Immature natural killer cell (primary cell): ENCODE results near the gene CT47C1. TPM values are rescaled to one million over a fixed set of nuclear protein-coding genes. Genes with fewer than 3 reads are reported as not detected.

Experiments
- DNase-seq, 3 donors: peaks; one replicate each; pipeline ENCODE4 v3.0.0; 2022; ENCODE audit warnings: mixed read lengths in 1 of 3
- H3K27ac Mint-ChIP-seq, 6 donors: one replicate each; pipeline ENCODE4 v1.8.0; 2020; ENCODE audit warnings: mixed read lengths in 6 of 6, mild to moderate bottlenecking in 5 of 6, inconsistent platforms in 4 of 6, moderate library complexity in 3 of 6
- H3K27me3 Mint-ChIP-seq, 3 donors: one replicate each; pipeline ENCODE4 v1.8.0; 2020 to 2021; ENCODE audit warnings: low read depth in 3 of 3, mild to moderate bottlenecking in 3 of 3, mixed read lengths in 3 of 3, moderate library complexity in 3 of 3, inconsistent platforms in 1 of 3
- H3K36me3 Mint-ChIP-seq, 3 donors: one replicate each; pipeline ENCODE4 v1.8.0; 2020; ENCODE audit warnings: mixed read lengths in 3 of 3, inconsistent platforms in 2 of 3, mild to moderate bottlenecking in 2 of 3
- H3K4me1 Mint-ChIP-seq, 2 donors: one replicate each; pipeline ENCODE4 v1.8.0; 2020; ENCODE audit warnings: inconsistent platforms in 2 of 2, mild to moderate bottlenecking in 2 of 2, mixed read lengths in 2 of 2, moderate library complexity in 1 of 2
- H3K4me3 Mint-ChIP-seq, 5 donors: one replicate each; pipeline ENCODE4 v1.8.0; 2020; ENCODE audit warnings: mild to moderate bottlenecking in 5 of 5, mixed read lengths in 5 of 5, inconsistent platforms in 3 of 5, moderate library complexity in 3 of 5
- H3K9me3 Mint-ChIP-seq, 6 donors: one replicate each; pipeline ENCODE4 v1.8.0; 2020; ENCODE audit warnings: mild to moderate bottlenecking in 6 of 6, mixed read lengths in 6 of 6, inconsistent platforms in 4 of 6, moderate library complexity in 3 of 6
- polyA plus RNA-seq, 3 donors: library from polyadenylated mRNA; unstranded; fragments of 300-500 nt; fragmentation: Illumina TruSeq; gene quantifications; one replicate each; pipeline ENCODE4 v1.2.3, GENCODE V29; 2021

Gene CT47C1
- polyA plus RNA-seq, 3 donors from 2014 or later, result not detected

DNA sequence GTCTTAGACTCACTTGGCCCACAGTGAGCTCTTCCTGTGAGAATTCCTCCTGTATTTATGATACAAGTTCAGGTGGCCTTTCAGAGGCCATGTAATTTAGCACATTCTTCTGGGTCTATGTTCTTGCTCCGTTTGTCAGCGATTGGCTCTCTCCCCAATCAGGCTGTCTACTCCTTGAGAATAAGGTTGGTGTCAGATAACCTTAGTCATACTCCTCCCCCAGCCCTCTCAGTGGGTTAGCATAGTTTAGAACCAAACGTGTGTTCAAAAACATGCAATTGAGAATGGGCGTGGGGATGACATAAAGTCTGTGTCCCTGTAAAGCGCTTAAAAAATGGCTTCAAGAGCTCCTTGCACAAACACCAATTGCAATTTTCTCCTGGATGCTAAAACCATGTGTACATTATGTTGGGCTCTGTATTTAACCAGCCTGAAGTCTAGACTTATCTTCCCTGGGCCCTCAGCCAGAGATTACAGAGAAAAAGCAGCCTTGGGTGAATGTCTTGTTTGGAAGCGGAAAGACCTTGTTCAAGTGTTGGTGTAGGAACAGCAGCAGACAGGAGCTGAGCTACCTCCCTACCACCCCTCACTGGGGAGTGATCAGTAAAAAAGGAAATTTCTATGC, 9.9 kb upstream of the CT47C1 start:
- H3K36me3 Mint-ChIP-seq, result no peaks in the 10 kb centered on the region
- no peak for DNase-seq
- no peak overlapping the region for H3K27ac Mint-ChIP-seq
- H3K4me1 Mint-ChIP-seq, result no peaks in the 10 kb centered on the region
- no peaks in the 10 kb centered on the region for H3K9me3 Mint-ChIP-seq
- H3K27me3 Mint-ChIP-seq, result peaks cover 0 to 4% (median 2%) of the 10 kb centered on the region in 3 donors
- H3K4me3 Mint-ChIP-seq, result no peak overlapping the region

- Mint-ChIP-seq H3K4me3 (no peak overlapping the region), H3K27me3 (peaks cover 0 to 4% (median 2%) of the 10 kb centered on the region in 3 donors), H3K4me1 (no peaks in the 10 kb centered on the region), H3K36me3 (no peaks in the 10 kb centered on the region), H3K27ac (no peak overlapping the region), H3K9me3 (no peaks in the 10 kb centered on the region)
- DNase-seq, result no peak
These were observed 9.4 kb upstream of the CT47C1 start for GRCh38 chrX:119063428-119063827.

DNA sequence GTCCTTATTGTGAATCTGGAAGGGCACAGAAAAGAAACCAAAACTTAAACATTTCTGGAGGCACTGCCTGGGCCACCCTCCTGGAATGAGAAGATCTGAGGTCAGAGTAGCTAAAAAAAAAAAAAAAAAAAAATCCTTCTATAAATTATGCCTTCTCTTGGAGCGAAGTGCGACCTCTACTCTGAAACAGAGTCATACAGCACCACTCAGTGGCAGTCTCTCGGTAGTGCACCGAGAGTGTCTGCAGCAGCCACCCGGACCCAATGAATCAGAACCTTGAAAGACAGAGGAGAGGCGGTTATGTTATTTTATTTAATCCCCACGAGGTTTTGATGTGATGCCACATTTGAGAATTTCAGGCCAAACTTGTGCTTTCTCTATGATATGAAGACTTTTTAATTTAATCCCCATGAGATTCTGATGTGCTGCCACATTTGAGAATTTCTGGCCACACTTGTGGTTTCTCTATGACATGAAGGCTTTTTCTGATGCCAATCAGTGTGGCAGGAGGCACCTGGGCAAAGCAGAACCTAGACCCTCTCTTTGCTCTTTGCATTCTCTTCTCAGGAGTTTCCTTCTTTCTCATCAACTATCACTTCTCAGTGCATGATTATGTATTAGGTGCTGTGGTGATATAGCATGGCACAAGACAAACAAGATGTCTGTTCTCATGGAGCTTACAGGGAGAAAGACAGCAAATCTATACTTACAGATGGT, 5.6 kb upstream of the CT47C1 start:
- DNase-seq, result peak in 2 of 3 donors; percentile 2 to 10
- H3K4me3 Mint-ChIP-seq, result no peak overlapping the region
- H3K27me3 Mint-ChIP-seq, result peaks cover 0 to 2% (median 2%) of the 10 kb centered on the region in 3 donors
- H3K4me1 Mint-ChIP-seq, result no peaks in the 10 kb centered on the region
- no peaks in the 10 kb centered on the region for H3K36me3 Mint-ChIP-seq
- H3K27ac Mint-ChIP-seq, result no peak overlapping the region
- H3K9me3 Mint-ChIP-seq, result no peaks in the 10 kb centered on the region

DNA sequence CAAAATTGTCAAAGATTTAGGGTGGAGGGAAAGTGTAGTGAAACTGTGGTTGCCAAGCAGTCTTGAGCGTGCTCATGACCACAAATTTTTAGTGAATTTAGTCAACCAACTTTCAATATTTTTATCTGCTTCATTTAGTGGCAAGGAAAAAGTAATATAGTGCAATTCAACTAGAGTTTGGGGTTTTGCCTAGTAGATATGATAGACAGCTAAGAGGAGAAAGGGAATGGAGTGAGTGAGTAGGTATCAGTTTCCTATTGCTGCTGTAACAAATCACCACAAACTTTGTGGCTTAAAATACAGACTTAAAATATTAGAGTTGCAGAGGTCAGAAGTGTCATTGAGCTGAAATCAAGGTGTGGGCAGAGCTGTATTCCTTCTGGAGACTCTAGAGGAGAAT, 3.7 kb upstream of the CT47C1 start:
- H3K4me1 Mint-ChIP-seq, result no peaks in the 10 kb centered on the region
- no peak overlapping the region for H3K4me3 Mint-ChIP-seq
- no peaks in the 10 kb centered on the region for H3K9me3 Mint-ChIP-seq
- no peaks in the 10 kb centered on the region for H3K36me3 Mint-ChIP-seq
- H3K27me3 Mint-ChIP-seq, result peaks cover 0 to 2% (median 2%) of the 10 kb centered on the region in 3 donors
- H3K27ac Mint-ChIP-seq, result no peak overlapping the region
- no peak for DNase-seq

DNA sequence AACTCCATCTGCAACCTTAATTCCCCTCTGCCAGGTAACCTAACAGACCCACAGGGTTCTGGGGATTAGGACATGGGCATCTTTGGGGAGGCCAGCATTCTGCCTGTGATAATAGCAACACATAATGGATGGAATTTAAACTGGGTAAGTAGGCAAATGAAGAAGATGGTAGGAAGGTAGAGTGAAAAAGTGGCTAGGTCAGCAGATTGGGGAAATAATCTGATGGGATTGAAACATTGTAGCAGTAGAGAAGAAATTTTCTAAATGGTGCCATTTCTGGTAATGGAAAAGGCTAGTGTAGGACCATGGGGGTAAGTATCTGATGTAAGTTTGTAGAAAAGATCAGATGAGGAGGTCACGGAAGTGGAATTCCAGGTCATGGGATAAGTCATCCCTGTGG, 3.0 kb upstream of the CT47C1 start:
- no peak overlapping the region for H3K4me3 Mint-ChIP-seq
- H3K27me3 Mint-ChIP-seq, result peaks cover 2% of the 10 kb centered on the region in 3 donors
- DNase-seq, result no peak
- no peaks in the 10 kb centered on the region for H3K4me1 Mint-ChIP-seq
- H3K36me3 Mint-ChIP-seq, result no peaks in the 10 kb centered on the region
- H3K27ac Mint-ChIP-seq, result no peak overlapping the region
- H3K9me3 Mint-ChIP-seq, result peaks cover 0 to 3% (median 0%) of the 10 kb centered on the region in 6 donors

DNA sequence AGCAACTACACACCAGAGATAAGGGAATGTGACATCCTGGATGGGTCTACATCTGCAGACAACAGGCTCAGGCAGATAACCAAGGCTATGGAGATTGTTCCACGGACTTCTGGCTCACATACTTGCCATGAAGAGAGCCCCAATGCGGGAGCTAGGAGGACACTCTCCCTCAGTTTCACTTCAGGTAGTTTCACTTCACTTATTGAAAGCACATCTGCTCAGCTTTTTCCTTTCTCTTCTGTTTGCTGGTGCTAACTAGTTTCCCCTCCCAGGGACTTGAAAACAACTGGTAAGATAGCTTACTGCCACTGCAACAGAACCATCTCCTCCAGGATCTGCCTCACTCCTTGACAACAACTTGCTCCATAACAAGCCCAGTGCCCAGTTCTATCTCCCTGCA, 1.4 kb upstream of the CT47C1 start:
- Mint-ChIP-seq H3K36me3 (no peaks in the 10 kb centered on the region), H3K4me3 (no peak overlapping the region), H3K4me1 (no peaks in the 10 kb centered on the region), H3K27ac (no peak overlapping the region), H3K9me3 (peaks cover 0 to 4% (median 0%) of the 10 kb centered on the region in 6 donors), H3K27me3 (peaks cover 2% of the 10 kb centered on the region in 3 donors)
- DNase-seq, result no peak

- H3K27ac Mint-ChIP-seq, result no peak overlapping the region
These were observed 560 bp downstream of the CT47C1 start for GRCh38 chrX:119073200-119073905.

DNA sequence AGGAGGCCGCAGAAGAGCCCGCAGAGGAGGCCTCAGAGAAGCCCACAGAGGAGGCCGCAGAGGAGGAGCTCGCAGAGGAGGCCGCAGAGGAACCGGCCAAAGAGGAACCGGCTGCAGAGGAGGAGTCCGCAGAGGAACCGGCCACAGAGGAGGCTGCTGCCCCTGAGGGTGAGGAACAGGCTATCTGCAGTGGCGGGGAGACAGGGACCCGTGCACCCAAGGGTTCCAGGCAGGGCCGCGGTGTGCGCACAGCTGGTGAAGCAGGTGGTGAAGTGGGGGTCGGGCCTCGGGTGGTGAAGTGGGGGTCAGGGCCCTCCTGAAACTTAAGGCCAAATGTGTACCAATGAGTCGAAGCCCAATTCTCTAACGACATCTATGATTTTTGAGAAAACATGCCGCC, 1.1 kb downstream of the CT47C1 start:
- DNase-seq, result no peak
- Mint-ChIP-seq H3K27ac (no peak overlapping the region), H3K4me1 (no peaks in the 10 kb centered on the region), H3K4me3 (no peak overlapping the region), H3K9me3 (peaks cover 0 to 4% (median 0%) of the 10 kb centered on the region in 6 donors), H3K27me3 (peaks cover 2 to 6% (median 2%) of the 10 kb centered on the region in 3 donors), H3K36me3 (no peaks in the 10 kb centered on the region)

More at GRCh38 chrX:119073200-119073905, 560 bp downstream of the CT47C1 start:
- peaks cover 0 to 4% (median 0%) of the 10 kb centered on the region in 6 donors for H3K9me3 Mint-ChIP-seq
- H3K27me3 Mint-ChIP-seq, result peaks cover 2 to 6% (median 2%) of the 10 kb centered on the region in 3 donors
- no peak for DNase-seq
- H3K36me3 Mint-ChIP-seq, result no peaks in the 10 kb centered on the region
- H3K4me1 Mint-ChIP-seq, result no peaks in the 10 kb centered on the region
- no peak overlapping the region for H3K4me3 Mint-ChIP-seq

GRCh38 chrX:119075270-119076025, 2.7 kb downstream of the CT47C1 start:
- Mint-ChIP-seq H3K27me3 (peaks cover 2 to 10% (median 2%) of the 10 kb centered on the region in 3 donors), H3K9me3 (peaks cover 0 to 4% (median 0%) of the 10 kb centered on the region in 6 donors), H3K4me3 (no peak overlapping the region), H3K27ac (no peak overlapping the region), H3K4me1 (no peaks in the 10 kb centered on the region), H3K36me3 (no peaks in the 10 kb centered on the region)
- DNase-seq, result no peak

DNA sequence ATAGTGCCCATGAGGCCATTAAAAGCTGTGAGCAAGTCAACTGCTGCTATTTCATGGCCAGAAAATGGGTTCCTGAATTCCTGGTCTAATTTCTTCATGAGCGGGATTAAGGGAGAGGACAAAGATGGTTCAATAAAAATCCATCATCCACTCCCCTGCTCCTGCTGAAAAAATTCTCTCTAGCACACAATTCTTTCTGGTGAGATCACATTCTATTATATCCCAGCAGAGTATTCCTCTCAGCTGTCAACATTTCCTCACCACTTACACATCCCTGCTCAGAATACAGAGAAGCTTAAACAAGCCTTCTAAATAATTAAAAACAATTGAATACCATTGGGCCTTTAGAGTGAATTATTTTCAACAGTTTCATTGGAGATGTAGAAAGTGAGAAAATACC, 9.5 kb downstream of the CT47C1 start:
- DNase-seq, result no peak
- Mint-ChIP-seq H3K4me3 (no peak overlapping the region), H3K4me1 (no peaks in the 10 kb centered on the region), H3K9me3 (no peaks in the 10 kb centered on the region), H3K27ac (no peak overlapping the region), H3K27me3 (peaks cover 0 to 18% (median 2%) of the 10 kb centered on the region in 3 donors), H3K36me3 (no peaks in the 10 kb centered on the region)

DNA sequence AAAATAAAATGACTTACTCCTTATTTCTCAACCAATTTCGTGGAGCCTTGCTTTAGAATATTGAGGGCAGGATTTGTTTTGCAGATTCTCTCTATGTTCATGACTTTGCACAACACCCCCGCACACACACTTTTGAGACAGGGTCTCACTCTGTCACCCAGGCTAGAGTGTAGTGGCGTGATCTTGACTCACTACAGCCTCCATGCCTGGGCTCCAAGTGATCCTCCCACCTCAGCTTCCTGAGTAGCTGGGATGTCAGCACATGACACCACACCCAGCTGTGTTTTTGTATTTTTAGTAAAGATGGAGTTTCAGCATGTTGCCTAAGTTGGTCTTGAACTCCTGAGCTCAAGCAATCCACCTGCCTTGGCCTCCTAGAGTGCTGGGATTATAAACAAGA, 12.0 kb downstream of the CT47C1 start:
- no peak for DNase-seq
- no peaks in the 10 kb centered on the region for H3K36me3 Mint-ChIP-seq
- no peak overlapping the region for H3K4me3 Mint-ChIP-seq
- no peaks in the 10 kb centered on the region for H3K9me3 Mint-ChIP-seq
- peaks cover 0 to 14% (median 2%) of the 10 kb centered on the region in 3 donors for H3K27me3 Mint-ChIP-seq
- H3K4me1 Mint-ChIP-seq, result no peaks in the 10 kb centered on the region
- H3K27ac Mint-ChIP-seq, result no peak overlapping the region

DNA sequence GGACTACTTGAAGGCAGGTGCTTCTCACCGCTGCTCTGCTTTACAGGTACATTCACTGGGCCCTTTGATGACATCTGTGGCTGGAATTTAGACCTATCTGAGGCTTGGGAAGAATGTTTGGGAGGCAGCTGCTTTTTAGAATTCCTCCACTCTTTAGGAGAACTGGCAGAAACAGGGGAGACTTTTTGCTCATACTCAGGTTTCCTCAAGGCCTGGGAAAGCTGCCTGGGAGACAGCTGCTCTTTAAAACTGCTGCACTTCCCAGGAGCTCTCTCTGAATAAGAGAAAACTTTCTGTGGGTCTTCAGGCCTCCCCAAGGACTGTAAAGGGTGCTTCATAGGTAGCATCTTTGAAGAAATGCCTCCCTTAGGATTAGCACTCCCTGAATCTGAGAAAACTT, 14.3 kb downstream of the CT47C1 start:
- Mint-ChIP-seq H3K9me3 (no peaks in the 10 kb centered on the region), H3K36me3 (no peaks in the 10 kb centered on the region), H3K4me1 (no peaks in the 10 kb centered on the region), H3K4me3 (no peak overlapping the region), H3K27me3 (peaks cover 2 to 10% (median 2%) of the 10 kb centered on the region in 3 donors), H3K27ac (no peak overlapping the region)
- no peak for DNase-seq

DNA sequence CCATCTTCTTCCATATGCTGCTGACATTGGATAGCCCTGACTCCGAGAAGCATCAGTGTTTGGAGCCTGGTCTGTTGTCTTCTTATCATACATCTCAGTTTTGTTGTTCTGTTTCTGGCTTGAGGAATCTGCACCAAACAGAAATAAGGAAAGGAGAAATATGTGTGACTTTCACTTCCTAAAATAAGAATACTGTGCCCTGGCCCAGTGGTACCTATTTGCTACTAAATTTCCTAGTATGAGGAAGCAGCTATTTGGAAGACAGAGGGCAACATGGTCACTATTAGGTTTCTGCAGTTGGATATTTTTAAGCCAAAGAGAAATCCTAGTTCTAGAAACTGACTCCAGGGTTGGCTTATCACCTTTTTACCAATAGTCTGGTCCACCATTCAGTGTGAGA, 16.8 kb downstream of the CT47C1 start:
- no peaks in the 10 kb centered on the region for H3K36me3 Mint-ChIP-seq
- H3K4me3 Mint-ChIP-seq, result no peak overlapping the region
- no peaks in the 10 kb centered on the region for H3K4me1 Mint-ChIP-seq
- DNase-seq, result no peak
- H3K27ac Mint-ChIP-seq, result no peak overlapping the region
- H3K27me3 Mint-ChIP-seq, result peaks cover 2 to 10% (median 5%) of the 10 kb centered on the region in 3 donors
- H3K9me3 Mint-ChIP-seq, result no peaks in the 10 kb centered on the region
